Dedifferentiated amniotic fluid mesenchymal stem cell (primary cell): ENCODE measurements around the gene LEMD1.
"Not testable (repeated sequence)": the region's sequence is repeated elsewhere in the genome, so short reads cannot be mapped to it uniquely, and the experiment has no call there.

Experiments
- DNase-seq: peaks from one replicate; pipeline ENCODE4 v3.0.0-alpha.2; 2016; ENCODE audit errors: extremely low spot score

Gene LEMD1

DNA sequence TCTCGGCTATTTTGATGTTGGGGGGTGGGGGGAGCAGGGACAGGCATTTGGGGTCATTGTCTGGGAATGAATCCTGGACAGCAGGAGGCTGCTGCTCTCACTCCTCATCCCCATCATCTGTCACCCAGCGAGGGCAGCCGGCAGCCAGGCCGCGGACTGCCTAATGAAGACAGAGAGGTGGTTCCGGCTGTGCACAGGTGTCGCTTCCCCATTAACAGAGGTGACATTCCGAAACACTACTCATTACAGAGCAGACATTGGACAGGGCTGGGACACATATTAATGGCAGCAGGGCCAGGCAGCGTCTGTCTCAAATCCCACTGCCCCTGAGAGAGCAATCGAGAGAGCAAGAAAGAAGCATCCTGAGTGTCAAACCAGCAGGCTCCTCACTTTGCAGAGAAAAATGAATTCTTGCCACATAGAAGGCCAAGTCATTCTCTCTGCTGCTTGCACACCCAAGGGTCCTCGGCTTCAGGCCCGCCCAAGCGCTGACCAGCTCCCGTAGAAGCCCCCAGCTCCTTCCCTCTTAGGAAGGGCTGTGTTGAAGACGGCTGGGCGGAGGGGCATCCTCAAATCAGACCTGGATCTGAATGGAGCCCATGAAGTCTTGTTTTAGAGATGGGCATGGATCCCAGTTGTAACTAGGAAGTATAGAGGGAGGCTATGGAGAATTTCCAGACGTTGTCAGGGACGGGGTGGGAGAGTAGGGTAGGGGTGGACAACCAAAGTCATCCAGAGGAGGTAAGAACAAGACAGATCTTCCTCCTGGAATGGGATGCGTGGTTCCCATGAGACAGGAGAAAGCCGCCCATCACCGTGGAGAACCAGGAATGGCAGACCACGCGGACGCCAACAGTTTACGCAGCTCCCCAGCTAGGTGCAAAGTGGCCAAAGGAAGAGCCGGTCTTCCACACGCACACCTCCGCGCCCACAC lies 8.2 kb upstream of the LEMD1 start:
- DNase-seq = no peak

DNA sequence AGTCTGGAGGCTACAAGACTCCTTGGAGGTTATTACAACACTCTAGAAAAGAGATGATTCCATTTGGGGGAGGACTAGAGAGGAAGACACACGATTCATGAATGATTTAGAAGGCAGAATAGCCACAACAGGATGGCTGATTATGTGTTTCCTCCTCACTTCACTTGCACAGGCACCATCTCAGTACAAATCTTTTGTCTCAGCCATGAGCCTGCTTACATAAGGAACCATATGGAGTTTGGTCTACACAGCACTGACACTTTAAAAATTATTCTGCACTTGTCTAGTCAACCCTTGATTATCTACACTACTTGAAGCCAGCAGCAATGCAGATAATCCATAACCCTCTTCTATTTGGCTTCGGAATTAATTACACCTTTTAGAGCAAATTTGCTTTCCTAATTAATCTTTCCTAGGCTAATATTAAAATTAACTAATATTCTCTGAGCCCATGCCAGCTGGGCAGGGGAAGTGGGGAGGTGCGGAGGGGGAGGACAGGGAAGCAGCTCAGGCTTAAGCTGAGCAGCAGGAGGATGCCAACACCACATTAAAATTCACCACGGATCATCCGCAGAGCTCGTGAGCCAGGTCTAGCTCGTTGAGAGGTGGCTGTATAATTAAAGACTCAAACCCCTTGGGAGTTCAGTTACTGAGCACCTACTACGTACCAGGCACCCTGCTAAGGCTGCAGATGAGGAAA lies 3.2 kb upstream of the LEMD1 start:
- DNase-seq = no peak

DNA sequence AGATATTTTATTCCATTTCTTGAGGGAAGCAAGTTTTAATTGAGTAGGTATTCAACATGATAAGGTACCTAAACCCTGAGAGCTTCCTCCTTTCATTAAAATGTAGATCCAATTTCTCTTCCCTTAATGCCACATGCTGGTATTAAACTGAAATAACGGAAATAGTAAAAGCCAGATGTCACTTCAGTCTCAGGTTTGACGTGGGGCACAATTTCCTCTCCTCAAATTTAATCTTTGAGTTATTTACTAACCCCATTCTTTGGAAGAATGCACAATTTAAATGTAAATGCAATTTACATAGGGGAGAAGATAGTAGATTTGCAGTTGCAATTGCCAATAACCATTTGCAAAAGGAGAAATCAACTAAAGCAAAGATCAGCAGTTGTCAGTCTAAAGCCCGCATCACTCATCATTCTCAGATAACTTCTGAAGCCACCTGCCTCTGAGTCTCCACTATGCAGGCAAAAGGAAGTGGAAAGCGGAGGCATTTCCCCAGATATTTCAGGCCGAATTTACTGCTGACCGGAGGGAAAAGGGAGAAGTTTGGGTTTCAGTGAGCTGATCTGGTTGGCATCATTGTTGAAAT lies 2.1 kb upstream of the LEMD1 start:
- DNase-seq = no peak

DNA sequence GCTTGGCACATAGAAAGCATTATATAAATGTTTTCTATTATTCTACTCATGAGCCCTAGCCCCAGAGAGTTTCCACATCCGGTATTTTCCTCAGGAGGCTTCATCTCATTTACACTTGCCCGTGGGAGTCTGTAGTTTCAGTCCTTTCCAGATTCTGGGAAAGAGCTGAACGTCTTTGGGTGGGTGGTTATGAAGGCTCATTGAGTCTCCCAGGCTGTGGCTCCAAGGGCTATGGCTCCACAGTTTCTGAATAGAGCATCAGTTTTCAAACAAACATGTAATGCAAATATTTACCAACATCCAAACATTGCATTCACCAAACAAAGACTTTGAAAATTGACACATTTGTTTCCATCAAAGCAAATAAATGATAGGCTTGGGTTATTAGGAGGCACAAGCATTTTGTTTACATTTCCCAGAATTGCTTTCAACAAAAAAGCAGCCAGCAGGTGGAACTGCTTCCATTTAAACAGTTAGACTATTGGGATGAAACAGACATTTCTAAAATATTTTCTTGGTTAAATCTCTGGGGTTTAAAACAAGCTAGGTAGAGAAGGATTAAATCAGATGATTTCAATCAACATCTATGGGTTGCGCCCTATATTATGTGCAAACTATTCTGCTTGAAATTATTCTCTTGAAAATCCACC lies 1.3 kb upstream of the LEMD1 start:
- no peak for DNase-seq

DNA sequence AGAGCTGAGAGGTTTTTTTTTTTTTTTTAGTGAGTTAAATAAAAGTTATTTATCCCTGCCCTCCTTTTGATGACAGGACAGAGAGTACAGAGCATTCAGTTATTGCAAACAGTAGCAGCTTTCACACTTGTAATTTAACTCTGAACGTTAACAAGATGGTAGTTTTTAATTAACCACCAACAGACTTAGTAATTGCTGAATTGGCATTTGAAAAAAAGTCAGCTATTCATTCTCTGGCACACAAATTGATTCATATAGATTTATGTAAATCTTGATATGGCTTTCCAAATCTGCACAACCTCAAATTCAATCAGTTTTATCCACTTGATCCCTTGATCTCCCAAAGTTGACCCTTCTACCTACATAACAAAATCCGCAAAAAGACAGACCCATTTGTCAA lies 918 bp downstream of the LEMD1 start:
- DNase-seq = no peak

DNA sequence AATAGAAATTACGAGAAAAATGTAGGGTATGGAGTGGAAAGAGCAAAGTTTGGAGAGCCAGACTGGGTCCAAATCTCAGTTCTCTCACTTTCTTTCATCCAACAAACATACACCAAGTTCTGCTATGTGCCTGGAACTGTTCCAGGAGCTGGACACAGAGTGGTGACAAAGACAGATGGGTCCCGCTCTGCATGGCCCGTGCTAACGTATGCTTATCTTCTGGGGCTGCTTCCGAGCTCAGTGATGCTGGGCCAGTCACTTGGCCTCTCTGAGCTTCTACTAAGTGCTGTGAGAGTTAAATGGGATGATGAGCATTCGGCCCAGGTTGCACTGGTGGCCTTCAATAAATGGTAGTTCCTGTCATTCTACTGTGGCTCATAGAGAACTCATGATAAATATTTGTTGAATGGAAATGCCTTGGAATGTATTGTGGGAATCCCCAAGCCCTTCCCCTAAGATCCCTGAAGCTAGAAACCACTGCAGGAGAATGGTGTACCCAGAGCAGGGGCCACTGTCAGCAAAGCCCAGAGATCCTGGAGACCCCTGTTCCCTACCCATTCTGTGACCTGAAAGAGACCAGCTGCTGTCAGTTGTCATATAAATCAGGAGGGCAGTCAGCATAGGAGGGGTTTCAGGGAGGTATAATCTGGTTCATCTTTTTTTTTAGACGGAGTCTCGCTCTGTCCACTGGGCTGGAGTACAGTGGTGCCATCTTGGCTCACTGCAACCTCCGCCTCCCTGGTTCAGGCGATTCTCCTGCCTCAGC lies 3.8 kb downstream of the LEMD1 start:
- DNase-seq = no peak

DNA sequence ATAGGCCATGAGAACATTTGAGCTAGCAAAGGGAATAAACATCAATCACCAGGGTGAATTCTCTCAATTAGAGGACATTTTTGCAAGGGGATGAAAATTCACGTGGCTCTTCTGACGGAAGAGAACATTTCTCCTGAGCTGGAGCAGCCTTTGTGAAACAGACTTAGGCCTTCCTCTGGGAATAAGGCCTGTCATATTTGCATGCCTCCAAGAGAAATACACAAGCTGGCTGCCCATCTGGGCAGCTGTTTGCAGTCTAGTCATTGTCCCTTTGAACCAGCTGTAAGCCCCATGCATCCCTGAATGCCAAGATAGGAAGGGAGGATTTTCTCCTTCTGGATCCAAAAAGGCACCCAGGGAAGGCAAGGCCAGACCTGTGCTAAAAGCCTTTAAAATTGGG lies 5.5 kb downstream of the LEMD1 start:
- no peak for DNase-seq

DNA sequence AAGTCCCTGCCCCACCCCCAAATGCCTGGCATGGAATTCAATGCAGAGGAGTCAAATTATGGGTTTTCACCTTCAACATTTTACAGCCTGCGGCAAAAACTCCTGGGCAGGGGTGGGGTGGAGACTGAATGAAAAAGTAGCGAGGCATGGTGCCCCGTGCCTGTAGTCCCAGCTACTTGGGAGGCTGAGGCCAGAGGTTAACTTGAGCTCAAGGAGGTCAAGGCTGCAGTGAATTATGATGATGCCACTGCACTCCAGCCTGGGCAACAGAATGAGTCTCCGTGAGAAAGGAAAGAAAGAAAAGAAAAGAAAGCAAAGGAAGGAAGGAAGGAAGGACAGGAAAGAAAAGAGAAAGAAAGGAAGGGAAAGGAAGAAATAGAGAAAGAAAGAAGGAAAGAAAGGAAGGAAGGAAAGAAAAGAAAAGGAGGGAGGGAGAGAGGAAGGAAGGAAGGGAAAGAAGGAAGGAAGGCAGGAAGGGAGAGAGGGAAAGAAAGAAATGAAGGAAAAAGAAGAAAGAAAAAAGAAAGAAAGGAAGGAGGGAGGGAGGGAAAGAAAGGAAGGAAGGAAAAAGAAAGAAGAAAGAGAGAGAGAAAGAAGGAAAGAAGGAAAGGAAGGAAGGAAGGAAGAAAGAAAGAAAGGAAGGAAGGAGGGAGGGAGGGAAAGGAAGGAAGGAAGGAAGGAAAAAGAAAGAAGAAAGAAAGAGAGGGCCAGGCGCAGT lies 11.1 kb downstream of the LEMD1 start:
- no peak for DNase-seq

DNA sequence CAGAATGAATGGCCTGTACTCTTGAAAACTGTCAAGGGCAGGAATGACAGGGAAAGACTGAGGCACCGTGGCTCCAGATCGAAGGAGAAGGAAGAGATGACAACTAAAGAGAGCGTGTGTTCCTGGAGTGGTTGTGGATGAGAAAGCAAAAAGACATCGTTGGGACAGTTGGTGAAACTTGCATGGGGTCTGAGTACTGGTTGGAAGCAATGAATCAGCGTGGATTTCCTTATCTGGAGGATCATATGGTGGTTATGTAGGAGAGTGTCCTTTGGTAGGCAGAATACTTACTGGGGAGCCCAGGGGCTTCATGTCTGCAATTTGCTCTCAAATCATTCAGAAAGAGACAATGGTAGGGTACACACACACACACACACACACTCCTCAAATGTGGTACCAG lies 13.9 kb downstream of the LEMD1 start:
- no peak for DNase-seq

DNA sequence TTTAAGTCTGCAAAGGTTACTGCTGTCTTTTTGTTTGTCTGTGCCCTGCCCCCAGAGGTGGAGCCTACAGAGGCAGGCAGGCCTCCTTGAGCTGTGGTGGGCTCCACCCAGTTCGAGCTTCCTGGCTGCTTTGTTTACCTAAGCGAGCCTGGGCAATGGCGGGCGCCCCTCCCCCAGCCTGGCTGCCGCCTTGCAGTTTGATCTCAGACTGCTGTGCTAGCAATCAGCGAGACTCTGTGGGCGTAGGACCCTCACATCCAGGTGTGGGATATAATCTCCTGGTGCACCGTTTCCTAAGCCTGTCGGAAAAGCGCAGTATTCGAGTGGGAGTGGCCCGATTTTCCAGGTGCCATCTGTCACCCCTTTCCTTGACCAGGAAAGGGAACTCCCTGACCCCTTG lies 15.6 kb downstream of the LEMD1 start:
- DNase-seq = not testable (repeated sequence)

DNA sequence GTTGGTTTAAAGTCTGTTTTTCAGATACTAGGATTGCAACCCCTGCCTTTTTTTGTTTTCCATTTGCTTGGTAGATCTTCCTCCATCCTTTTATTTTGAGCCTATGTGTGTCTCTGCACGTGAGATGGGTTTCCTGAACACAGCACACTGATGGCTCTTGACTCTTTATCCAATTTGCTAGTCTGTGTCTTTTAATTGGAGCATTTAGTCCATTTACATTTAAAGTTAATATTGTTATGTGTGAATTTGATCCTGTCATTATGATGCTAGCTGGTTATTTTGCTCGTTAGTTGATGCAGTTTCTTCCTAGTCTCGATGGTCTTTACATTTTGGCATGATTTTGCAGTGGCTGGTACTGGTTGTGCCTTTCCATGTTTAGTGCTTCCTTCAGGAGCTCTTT lies 17.4 kb downstream of the LEMD1 start:
- DNase-seq = not testable (repeated sequence)

DNA sequence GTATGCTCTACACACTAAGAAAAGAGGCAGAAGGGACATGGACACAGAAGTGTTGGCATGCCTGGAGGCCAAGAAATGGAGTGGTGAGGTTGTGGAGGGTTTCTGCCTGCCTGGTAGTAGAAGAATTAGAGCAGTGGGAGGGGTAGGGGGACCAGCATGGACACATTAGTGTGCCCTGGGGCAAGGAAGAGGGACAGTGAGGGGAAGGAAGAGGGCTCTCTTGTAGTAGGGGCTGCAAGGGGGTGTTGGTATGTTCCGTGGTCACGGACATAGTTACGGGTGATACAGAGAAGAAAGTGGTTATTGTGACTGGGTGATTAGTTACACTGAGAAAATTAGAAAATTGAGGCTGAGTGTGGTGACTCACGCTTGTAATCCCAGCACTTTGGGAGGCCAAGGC lies 23.3 kb downstream of the LEMD1 start:
- no peak for DNase-seq

DNA sequence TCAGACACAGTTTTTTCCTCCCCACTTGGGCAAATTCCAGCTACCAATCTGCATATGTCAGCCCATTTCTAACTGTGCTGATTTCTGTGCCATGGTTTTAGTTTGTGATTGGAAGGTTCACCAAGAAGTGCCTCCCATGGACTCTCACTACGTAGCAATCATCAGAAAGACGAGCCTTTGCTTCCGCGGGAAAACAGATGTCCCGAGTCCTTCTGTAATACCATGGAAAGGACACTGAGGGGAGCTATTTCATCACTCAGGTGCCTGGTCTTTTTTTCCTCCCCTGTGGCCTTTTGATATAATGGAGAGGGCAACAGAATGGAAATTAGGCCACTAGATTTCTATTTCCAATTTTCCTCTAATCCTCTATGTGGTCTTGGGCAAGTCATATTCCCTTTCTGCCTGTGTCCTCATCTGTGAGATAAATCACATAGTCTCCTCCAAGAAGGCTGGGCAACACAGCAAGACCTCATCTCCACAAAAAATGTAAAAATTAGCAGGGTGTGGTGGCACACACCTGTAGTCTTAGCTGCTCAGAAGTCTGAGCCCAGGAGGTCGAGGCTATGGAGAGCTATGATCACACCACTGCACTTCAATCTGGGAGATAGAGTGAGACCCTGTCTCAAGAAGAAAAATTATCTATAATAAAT lies 24.8 kb downstream of the LEMD1 start:
- DNase-seq = no peak

DNA sequence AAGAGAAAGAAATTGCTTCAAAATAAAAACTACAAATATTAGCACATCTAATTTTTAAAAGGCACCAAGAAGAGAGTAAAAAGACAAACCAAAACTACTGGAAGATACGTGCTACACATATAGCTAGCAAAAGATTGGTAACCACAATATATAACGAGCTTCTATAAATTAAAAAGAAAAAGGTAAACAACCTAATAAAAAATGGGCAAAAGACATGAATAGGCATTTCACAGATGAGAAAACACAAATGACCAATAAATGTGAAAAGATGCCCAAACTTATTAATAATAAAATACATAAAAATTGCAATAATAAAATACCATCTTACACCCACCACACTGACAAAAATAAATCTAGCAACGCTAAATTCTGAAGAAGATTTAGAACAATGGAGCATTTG lies 26.2 kb downstream of the LEMD1 start:
- DNase-seq = no peak

DNA sequence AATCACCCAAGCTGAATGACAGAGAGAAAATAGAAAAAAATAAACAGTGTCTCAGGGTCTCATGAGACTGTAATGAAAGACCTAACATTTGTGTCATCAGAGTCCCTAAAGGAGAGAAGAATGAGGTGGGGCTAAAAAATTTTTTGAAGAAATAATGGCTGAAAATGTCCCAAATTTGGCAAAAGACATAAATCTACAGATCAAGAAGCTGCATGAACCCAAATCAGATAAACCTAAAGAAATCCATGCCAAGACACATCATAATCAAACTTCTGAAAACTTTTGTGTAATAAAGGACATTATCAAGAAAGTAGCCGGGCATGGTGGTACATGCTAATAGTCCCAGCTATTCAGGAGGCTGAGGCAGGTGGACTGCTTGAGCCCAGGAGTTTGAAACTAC lies 29.2 kb downstream of the LEMD1 start:
- no peak for DNase-seq

DNA sequence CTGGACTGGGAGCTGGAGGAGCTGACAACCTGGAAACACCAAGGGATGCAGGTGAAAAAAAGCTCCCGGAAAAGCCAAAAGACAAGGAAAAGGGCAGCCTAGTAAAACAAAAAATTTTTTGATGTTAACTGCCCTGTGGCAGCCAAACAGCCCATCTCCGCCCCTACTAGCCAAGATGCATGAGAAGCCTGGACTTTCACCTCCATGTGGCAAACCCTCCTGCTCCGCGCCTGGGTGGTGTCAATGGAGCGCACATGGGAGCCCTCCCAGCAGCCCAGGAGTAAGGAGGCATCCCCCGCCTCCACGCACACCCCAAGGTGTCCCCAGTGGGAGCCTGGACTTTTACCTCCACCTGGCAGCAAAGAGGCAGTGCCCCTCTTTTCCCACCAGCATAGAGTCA lies 30.5 kb downstream of the LEMD1 start:
- DNase-seq = no peak

DNA sequence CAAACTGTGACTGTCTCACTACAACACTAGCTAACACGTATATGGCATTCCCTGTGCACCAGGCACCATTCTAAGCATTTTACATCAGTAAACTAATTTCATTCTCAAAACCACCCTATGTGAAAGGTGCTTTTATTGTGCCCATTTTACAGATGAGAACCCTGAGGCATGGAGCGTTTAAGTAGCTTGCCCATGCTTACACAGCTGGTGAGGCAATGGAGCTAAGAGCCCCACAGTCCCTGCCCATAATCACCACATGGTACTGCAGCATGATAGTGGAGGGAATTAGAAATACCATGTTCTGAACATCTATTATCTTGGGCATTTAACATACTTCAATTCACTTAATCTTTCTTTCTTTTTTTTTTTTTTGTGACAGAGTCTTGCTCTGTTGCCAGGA lies 34.0 kb downstream of the LEMD1 start:
- DNase-seq = no peak

DNA sequence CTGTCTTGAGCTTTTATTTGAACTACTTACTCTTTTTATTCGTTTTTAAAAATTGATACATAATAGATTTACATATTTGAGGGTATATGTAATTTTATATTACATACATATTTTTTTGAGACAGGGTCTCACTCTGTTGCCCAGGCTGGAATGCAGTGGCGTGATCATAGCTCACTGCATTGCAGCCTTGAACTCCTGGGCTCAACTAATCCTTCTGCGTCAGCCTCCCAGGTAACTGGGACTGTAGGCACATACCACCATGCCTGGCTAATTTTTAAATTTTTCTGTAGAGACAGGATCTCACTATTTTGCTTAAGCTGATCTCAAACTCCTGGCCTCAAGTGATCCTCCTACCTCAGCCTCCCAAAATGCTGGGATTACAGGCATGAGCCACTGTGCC lies 38.9 kb downstream of the LEMD1 start:
- not testable (repeated sequence) for DNase-seq

DNA sequence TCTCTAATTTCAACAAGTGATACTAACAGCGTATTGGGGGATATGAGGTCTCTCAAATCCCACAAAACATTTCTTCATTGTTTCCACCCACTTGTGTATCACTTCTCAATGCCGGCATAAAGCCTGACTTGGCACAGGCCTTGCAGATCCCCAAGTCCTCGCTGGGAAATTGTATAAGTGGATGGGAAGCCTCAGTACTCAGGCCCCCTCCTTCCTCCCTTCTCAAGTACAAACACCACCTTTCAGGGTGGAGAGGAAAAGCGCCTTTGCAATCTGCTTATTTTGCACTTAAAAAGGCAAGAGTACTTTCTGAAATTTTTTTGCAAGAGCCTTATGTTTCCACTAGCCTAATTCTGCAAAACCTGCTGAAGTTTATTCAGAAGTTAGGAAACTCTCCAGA lies 39.3 kb downstream of the LEMD1 start:
- DNase-seq = no peak

DNA sequence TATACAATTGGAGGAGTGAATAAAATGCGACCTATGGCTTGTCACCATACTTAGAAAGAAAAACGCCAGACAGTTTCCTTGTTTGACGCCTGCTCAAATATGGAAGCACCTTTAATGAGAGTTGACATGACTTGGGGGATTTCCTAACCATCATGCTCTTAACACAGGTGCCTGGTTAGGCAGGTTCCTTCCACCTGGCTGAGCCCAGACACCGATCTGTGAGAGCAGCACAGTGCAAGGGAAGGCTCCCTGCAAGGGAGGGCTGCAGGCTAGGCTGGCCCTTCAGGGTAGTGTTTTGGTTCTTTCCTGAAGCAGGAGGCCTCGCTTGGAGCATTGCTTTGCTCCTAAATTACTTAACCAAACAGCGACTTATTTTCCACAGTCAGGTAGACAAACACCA lies 40.6 kb downstream of the LEMD1 start:
- DNase-seq = no peak
